Uterus (tissue), 2 donors: Measurements from ENCODE around the gene PLBD1.

ENCODE experiments used
- POLR2A ChIP-seq, 2 donors: fragments of 450-650 bp; IDR thresholded peaks; one replicate each; pipeline ENCODE4 v1.6.1; 2016; ENCODE audit warnings: antibody characterized with exemption in 2 of 2, mild to moderate bottlenecking in 1 of 2, moderate library complexity in 1 of 2
- TF ChIP-seq, protein P1 (sequence below), 4 experiments: fragments of 200-600 bp in 2 of 4; fragments of 450-650 bp in 2 of 4; sonication (generic) in 2 of 4; IDR thresholded peaks; one replicate each; pipeline ENCODE4 v1.5.1; 2016 to 2019; ENCODE audit warnings: antibody characterized with exemption in 4 of 4, mild to moderate bottlenecking in 2 of 4, moderate library complexity in 1 of 4

DNA sequence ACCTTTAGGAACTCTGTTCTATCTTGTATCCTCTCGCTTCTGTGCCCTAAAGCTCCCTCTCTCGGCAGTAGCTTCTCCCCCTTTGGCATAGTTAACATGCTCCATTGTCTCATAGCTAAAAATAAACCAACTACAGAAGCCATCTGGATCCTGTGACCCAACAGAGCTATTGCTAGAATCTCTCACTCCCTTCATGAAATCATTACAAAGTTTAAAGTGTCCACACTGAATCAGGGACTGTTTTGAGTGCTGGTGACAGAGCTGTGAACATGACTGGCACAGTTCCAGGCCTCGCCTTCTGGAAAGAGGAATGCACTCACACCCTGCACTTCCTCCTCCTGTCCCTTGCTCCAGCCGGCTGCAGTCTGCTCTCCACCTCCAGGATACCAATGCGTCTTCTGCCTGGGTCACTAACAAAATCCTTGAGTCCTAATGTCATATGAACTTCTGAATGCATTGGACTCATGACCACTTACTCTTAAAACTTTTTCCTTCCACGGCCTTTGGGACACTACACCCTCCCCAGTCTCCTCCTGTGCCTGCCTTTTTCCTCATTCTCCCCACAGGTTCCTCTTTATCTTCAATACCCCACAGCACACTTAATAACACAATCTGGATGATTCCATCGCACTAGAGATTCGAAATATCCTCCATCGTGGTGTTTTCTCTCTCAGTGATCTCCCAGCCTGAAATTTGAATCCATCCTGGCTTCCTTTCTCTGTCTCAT is 13.2 kb downstream of the PLBD1 start:
- TF ChIP-seq, protein P1, sequence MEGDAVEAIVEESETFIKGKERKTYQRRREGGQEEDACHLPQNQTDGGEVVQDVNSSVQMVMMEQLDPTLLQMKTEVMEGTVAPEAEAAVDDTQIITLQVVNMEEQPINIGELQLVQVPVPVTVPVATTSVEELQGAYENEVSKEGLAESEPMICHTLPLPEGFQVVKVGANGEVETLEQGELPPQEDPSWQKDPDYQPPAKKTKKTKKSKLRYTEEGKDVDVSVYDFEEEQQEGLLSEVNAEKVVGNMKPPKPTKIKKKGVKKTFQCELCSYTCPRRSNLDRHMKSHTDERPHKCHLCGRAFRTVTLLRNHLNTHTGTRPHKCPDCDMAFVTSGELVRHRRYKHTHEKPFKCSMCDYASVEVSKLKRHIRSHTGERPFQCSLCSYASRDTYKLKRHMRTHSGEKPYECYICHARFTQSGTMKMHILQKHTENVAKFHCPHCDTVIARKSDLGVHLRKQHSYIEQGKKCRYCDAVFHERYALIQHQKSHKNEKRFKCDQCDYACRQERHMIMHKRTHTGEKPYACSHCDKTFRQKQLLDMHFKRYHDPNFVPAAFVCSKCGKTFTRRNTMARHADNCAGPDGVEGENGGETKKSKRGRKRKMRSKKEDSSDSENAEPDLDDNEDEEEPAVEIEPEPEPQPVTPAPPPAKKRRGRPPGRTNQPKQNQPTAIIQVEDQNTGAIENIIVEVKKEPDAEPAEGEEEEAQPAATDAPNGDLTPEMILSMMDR (IDR thresholded peaks at IDR 0.05) = no peak
- TF ChIP-seq POLR2A (IDR thresholded peaks at IDR 0.05) = no peak
